Cerebellar nuclear complex (tissue), 1 donor: ENCODE results near the gene PKD2L1.
A peak's percentile ranks its signal among the peaks of the same experiment; 100 is the strongest.
"Not testable (repeated sequence)": the region's sequence is repeated elsewhere in the genome, so short reads cannot be mapped to it uniquely, and the experiment has no call there.

ENCODE experiments used
- DNase-seq, 2 experiments: peaks; one replicate each; lab custom pipeline; 2025; lab: John Stamatoyannopoulos, UW

PKD2L1 gene

DNA sequence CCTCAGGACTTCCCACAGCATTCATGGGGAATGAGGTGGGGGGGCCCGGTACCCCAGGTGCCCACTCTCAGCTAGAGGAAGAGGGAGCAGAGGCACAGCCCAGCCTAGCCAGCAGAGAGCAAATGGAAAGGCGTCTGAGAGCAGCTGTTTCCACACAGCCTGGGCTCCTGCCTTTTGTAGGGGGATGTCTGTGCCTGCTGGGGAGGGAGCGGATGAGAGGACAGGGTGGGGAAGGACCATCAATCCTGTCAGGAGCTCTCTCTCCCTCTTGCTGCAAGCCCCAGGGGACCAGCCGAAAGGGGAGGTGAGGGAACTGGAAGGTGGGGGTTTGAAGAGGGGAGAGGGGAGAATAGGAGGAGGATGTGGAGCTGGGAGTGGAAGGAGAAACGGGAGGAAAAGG, at the start of gene PKD2L1:
PKD2L1 (minus strand) TSS at position 150 of the 400 bp plus-strand sequence; CDS start at position 25, 125 bp downstream.
- no peak for DNase-seq

DNA sequence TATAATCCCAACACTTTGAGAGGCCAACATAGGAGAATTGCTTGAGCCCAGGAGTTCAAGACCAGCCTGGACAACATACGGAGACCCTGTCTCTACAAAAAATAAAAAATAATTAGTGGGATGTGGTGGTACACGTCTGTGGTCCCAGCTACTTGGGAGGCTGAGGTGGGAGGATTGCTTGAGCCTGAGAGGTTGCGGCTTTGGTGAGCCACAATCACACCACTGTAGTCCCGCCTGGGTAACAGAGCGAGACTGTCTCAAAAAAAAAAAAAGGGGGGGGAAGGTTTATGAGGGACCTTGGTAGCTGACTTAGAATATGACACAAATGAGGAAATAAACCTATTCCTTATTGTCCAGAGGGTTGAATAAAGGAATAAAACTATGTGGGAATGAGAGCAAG, 47.8 kb upstream of the PKD2L1 start:
- no peak for DNase-seq

DNA sequence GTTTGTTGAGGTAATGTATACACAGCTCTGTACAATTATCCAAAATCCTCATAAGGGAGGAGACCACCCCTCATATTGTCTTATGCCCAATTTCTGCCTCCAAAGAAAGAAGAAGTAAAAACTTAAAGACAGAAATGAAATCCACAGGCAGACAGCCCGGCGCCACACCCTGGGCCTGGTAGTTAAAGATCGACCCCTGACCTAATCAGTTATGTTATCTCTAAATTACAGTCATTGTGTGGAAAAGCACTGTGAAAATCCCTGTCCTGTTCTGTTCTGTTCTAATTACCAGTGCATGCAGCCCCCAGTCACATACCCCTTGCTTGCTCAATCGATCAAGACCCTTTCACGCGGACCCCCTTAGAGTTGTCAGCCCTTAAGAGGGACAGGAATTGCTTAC, 46.6 kb upstream of the PKD2L1 start:
- not testable (repeated sequence) for DNase-seq

DNA sequence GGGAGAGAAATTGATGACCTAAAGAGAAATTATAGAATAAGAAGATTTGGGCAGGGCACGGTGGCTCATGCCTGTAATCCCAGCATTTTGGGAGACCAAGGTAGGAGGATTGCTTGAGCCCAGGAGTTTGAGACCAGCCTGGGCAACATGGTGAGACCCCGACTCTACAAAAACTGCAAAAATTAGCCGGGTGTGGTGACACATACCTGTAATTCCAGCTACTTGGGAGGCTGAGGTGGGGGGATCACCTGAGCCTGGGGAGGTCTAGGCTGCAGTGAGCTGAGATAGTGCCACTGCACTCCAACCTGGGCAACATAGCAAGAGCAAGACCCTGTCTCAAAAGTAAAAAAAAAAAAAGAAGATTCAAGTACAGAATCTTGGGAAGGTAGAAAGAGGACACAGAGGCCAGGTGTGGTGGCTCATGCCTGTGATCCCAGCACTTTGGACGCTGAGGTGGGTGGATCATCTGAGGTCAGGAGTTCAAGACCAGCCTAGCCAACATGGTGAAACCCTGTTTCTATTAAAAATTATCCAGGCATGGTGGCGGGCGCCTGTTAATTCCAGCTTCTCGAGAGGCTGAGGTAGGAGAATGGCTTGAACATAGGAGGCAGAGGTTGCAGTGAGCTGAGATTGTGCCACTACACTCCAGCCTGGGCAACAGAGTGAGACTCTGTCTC, 44.8 kb upstream of the PKD2L1 start:
- DNase-seq: not testable (repeated sequence)

DNA sequence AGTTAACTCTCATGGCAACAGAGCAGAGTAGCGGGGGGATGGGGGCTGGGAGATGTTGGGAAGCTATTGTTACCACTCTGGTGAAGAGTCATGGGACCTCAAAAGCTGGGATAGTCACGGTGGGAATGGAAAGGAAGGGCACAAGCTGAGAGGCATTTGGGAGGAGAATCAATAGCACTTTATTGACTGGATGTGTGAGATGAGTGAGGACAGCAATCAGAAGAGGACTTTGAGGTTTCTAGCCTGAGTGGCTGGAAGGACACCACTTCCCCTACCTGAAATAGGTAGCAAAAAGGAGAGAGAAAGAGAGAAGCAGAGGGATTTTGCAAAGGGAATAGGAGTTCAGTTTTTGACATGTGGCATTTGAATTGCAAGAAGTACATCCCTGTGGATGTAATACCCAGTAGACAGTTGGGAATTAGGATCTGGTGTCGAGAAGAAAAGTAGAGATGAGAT, 44.2 kb upstream of the PKD2L1 start:
- no peak for DNase-seq

DNA sequence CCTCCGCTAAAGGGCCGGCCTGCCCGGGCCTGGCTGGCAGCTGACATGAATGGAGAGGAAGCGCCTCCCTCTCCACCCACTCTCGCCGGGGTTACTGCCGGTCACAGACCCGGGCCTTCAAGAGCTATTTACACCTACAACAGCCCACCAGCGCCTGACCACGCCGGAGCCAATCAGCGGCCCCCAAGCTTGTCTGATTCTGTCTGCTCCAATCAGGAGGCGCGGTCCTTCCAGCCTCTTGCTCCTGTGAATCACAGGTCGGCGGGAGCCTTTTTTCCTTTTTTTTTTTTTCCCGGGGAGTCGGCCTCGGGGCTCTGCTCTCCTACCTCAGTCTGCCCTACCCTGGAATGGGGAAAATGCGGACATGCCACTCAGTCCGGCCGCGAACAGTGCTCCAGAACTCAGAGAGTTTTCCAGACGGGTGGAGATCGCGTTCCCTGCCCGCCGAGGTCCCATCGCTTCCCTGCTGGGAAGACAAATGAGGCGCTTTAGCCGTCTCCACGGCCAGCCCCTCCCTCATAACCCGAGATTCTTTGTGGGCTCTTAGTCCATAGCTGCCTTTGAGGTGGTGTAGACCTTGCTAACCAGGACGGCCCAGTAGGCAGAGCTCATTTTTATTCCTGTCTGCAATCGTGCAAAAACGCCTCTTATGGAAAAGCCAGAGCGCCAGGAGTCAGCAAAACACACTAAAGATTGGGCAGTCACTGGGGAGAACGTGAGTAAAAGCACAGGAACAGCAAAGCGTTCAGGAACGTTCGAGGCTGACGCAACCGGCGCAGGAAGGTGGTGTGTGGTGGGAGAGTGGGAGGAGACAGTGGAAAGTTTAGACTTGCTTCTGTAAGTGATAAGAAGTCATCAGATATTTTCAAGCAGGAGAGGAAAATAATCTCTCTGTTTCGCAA, 43.5 kb upstream of the PKD2L1 start:
- peak; percentile 81 to 85 for DNase-seq

DNA sequence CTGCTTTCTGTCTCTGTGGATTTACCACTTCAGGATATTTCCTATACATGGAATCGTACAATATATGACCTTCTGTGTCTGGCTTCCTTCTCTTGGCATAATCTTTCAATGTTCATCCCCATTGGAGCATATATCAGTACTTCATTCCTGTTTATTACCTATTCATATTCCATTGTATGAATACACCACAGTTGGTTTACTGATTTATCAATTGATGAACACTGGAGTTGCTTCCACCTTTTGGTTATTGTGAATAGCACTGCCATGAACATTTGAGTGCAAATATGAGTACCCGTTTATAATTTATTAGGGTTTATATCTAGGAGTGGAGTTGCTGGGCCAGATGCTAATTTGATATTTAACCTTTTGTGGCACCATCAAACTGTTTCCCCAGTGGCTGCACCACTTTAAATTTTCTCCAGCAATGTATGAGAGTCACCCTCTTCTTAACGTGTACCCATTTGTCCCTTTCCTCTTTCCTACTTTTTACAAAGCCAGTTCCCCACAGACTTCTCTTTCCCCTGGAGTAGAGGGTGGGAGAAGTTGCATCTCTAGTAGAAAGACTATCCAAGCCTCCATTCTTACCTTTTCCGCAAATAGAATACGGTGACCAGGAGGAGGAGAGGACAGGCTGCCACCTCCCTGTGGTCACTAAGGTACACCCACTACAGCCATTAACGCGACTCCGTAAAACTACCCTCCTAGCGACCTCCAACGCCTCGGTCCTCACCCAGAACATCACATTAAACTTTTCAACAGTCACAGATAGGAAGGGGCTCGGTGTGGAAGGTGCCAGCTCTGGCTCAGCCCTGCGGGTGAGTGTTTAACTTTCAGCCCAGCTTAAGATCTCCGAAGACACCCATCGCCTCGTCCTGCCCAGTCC, 42.6 kb upstream of the PKD2L1 start:
- no peak for DNase-seq

DNA sequence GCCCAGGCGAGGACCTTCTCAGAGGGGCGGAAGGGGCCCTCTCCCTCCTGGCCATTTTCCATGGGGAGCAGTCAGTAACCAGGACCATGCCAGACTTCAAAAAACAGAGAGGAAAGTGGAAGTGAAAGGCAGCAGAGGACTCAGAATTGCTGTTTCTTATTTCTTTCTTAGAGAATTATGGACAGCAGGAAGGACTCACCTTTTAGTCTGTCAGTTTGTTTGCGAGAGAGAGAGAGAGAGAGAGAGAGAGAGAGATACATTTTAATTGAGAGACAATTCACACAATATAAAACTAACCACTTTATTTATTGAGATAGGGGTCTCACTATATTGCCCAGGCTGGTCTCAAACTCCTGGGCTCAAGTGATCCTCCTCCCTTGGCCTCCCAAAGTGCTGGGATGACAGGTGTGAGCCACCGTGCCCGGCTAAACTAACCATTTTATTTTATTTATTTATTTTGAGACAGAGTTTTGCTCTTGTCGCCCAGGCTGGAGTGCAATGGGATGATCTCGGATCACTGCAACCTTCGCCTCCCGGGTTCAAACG, 41.5 kb upstream of the PKD2L1 start:
- no peak for DNase-seq

DNA sequence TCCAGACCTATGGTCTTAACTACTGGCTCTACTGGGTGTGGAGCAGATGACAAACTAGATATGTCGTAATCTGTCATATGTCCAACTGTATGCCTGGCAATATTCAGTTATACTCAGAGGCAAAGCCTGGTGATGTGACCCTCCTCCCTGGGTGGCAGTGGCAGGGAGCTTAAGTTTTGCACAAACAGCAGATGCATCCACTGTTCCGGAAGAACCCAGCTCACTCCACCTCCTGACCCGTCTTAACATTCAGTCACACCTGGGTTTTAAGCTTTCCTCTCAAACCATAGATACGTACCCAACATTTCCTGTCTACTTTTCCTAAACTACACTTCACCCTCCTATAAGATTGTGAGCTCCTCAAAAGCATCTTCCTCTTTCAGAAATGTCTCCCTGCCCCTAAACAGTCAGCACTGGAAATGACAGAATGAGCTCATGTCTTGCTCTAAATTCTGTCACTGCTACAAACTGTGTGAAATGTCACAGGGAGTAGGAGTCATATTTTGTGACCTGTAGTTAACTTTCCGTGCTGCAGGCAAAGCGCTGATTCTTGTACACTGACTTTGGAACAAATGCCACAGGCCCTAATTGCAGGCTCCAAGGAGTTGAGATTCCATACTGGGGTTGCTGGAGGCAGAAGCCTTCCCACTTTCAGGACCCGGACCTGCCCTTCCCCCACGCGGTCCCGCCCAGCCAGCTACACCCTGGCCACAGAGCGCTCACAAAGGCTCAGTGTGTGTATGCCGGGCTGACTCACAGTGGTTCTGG, 40.9 kb upstream of the PKD2L1 start:
- DNase-seq: no peak

DNA sequence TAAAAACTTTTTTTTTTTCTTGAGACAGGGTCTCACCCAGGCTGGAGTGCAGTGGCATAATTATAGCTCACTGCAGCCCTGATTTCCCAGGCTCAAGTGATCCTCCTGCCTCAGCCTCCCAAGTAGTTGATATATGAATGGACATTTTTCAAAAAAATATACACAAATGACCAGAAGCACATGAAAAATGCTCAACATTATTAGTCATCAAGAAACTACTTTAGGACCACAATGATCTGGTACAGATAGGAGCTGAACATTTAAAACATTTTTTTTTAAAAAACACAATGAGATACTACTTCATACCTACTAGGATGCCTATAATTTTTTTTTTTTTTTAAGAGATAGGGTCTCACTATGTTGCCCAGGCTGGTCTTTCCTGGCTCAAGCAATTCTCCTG, 38.7 kb upstream of the PKD2L1 start:
- DNase-seq: no peak

DNA sequence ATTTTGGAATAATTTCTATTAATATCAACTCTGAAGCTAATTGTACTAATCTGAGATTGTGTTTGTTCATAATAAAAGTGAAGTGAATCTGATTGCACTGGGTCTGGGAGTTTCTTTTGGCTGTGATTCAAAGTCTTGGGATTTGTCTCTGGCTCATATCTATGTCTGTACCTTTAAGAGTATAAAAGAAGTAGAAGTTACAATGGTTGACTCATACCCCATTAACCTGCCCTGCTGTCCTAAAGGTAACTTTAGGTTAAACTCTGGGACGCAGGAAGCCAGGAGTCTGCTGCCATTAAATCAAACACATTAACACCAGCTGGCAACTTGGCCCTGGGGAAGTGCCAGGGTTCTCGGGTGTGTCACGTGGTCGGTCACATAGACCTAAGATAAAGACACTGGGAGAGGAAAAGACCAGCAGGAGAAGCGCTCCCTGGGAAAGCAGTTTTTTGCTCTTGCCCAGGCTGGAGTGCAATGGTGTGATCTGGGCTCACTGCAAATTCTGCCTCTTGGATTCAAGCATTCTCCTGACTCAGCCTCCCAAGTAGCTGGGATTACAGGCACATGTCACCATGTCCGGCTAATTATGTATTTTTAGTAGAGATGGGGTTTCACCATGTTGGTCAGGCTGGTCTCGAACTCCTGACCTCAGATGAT, 34.8 kb upstream of the PKD2L1 start:
- no peak for DNase-seq

DNA sequence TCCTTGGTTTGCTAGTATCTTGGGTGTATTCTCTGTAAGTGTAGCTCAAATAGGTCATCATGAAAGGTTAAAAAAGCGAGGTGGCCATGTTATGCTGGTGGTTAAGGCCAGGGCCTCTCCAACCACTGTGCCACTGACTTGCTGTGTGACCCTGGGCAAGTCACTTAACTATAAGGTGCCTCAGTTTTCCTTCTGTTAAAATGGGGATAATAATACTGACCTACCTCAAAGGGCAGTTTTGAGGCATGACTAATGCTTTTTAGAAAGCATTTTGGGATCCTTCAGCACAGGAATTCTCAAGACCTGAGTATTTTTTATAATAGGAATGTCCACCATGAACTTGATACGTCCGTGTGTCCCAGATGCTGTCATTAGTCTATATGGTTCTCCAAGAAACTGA, 34.1 kb upstream of the PKD2L1 start:
- DNase-seq: no peak

DNA sequence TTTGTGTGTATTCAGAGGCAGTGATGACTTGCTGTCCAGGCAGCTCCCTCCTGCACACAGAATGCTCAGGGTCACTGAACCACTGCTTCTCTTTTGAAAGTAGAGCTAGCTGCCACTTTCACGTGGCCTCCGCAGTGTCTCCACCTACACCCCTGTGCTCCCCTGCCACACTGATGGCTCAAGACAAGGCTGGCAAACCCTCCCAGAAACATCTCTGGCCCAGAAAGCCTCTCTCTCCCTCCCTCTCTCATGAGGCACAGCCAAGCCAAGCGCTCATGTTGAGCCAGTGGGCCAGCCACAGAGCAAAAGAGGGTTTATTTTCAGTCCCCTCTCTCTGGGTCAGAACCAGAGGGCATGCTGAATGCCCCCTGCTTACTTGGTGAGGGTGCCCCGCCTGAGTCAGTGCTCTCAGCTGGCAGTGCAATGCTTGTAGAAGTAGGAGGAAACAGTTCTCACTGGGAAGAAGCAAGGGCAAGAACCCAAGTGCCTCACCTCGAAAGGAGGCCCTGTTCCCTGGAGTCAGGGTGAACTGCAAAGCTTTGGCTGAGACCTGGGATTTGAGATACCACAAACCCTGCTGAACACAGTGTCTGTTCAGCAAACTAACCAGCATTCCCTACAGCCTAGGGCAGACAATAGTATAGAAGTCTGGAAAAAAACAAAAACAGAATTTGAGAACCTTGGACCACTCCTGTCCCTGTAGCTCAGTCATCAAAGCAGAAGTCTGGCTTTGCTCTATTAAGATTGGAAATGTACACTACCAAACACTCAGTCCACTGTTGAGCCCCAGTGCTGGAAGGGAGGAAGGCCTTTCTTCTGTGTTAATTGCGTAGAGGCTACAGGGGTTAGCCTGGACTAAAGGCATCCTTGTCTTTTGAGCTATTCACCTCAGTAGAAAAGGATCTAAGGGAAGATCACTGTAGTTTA, 32.8 kb upstream of the PKD2L1 start:
- no peak for DNase-seq

DNA sequence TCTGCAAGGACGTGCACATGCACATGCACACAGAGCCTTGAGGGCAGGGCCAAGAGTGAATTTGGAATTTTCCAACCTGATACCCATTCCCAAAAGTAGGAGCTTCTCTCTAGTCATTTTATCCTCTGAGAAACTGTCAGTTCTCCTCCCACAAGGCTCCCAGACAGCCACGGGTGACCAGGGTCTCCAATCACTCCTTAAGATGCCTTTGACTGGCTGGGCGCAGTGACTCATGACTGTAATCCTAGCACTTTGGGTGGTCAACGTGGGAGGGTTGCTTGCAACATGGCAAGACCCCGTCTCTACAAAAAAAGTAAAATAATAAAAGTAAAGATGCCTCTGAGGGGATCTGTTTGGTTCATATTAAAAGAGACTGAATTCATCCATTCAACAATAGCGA, 30.2 kb upstream of the PKD2L1 start:
- DNase-seq: no peak

DNA sequence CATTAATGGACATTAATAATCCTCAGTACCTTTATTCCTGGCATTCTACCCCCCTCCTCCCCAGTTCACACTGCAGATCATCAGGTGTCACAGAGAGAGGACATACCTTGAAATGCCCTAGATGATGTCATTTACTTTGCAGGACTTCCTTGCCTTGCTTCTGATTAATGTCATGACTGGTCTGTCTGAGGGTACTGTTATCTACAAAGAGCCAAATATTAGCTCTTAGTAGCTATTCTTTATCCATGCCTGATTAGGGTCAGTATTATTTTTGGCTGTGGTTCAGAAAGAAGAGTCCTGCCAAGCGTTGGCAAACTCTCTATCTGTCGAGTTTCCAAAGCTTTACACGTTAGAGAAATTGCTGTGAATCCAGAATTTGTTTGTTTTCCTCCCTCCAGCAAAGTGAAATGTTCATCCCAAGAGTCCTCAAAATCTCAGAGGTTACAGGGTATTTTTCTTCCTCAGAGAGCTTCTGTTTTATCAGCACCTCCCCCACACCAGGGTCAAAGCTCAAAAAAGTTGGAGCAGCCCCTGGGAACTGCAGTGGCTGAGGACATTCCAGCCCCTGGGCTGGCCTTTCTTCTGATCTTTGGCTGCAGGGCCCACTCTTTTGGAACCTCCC, 29.6 kb upstream of the PKD2L1 start:
- DNase-seq: no peak

DNA sequence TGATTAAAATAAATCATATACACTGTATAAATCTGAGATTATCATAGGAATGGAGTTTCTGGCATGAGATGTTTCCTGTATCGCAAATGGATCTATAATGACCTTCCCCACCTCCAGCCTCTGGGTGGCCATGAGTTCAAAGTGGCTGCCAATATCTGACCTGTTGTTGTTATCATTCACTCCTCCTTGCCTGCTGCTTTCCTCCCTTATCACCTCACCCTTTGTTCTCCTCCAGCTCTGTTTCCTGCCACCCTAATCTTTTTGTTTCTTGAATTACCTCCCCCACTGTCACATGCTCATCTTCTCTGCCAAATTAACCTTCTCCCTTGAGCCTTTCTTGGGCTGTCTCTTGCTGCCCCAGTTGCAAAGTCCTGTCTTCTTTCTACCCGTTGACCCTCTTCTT, 29.0 kb upstream of the PKD2L1 start:
- DNase-seq: no peak

DNA sequence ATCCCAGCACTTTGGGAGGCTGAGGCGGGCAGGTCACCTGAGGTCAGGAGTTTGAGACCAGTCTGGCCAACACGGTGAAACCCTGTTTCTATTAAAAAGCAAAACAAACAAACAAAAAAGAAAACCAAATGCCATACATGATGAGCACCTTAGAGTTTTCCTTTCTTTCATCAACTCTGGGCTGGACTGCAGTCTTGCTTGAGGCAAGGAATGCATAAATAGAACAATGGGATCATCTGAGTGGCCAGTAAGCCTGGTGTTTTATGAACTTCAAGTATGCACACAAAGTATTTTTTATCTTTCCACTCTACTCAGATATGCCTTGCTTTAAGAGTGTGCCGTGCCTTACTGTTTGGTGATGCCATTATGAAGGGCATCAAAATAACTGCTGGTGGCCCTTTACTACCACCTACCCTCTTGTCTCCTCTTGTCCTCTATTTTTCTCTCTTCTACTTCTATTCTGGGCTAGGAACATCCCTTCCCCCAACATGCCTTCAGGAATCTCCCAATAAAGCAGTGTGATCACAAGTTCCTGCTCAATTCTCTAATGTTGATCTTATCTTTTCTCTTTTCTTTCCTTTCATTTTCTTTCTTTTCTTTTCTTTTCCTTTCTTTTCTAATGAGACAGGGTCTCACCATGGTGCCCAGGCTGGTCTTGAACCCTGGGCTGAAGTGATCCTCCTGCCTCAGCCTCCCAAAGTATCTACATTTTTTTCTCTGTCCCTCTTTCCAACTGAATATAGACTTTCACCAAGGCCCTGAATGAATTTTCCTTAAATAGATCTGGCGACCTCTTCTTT, 27.2 kb upstream of the PKD2L1 start:
- no peak for DNase-seq
